Measurements from ENCODE around the gene FBRSL1.

FBRSL1 gene

DNA sequence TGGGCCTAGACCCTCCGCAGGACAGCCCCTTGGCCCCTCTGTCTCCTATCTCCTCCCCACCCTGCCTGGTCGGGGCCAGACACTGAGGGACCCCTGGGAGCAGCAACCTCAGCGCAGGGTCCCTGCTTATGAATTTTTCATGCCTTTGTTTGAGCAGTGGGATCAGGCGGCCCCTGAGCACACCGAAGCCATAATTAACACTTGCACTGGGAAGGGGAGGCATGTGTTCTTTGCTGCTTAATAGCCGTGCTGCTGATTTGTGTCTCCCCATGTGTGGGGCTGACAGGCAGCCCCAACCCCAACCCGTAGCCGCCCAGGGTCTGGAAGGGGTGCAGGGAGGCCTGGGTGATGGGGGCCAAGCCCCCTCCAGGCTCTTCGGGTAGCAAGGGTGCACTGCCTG lies 52.7 kb downstream of the FBRSL1 start:
- no peak for DNase-seq (ENCODE audit: low spot score)

- DNase-seq (ENCODE audit: low spot score): no peak
These were observed 53.5 kb downstream of the FBRSL1 start for GRCh38 chr12:132543298-132544079.

DNA sequence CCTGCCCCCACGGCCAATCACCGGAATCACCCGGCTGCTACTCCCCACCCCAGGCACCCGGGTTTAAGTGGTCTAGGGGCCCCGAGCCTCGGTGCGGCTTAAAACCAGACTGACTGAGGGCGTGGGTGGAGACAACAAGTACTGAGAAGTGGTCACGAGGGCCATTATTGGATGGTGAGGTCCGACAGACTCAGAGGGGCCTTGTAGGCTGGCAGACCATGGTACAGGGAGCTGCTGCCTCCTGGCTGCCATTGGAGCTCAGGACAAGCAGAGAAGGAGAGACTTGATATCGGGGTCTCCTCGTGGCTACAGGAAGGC lies 54.1 kb downstream of the FBRSL1 start:
- no peak for DNase-seq (ENCODE audit: low spot score)

DNA sequence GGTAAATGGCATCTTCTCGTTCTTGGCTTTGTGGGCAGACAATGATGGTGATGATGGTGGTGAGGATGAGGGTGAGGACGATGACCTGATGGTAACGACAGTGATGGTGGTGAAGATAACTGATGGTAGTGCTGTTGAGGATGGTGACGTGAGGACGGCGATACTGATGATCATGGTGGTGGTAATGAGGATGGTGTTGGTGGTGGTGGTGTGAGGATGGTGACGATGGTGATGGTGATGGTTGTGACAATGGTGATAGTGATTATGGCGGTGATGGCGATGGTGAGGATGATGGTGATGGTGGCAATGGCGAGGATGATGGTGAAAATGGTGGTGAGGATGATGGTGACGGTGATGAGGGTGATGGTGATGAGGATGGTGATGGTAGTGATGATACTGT lies 54.5 kb downstream of the FBRSL1 start:
- DNase-seq (ENCODE audit: low spot score): no peak

DNA sequence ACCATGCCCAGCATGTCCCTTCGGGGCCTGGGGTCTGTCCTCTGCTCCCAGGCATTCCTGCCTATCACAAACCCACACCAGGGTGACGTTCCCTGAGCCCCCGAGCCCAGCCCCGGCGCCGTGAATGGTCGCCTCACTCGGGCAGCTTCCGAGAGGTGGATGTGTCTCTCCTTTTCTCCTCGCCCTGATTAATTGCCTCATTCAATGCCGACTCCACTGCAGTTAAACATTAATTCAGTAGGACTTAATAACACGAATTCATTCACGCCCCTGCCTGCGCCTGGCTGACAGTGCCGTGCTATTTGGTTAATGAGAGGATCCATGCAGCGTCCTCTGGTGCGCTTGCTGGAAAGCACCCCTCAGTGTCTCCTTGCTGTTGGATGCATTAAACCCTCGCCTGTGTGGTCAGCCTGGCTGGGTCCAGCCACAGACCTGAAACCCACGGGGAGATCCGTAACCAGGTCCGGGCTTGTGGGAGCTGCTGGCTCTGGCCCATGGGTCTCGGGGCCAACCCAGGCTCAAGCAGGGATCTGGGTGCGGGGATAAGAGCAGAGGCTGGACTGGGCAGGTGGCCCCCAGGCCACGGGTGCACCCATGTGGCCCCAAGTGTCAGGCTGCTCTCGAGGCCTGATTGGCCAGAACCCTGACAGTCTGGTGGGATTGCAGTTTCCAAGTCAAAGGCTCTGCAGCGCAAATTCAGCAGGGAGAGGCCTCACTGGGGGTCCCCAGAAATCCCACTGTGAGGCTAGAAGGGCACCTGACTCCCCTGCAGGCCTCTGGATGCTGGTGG lies 55.4 kb downstream of the FBRSL1 start:
- no peak for DNase-seq (ENCODE audit: low spot score)

DNA sequence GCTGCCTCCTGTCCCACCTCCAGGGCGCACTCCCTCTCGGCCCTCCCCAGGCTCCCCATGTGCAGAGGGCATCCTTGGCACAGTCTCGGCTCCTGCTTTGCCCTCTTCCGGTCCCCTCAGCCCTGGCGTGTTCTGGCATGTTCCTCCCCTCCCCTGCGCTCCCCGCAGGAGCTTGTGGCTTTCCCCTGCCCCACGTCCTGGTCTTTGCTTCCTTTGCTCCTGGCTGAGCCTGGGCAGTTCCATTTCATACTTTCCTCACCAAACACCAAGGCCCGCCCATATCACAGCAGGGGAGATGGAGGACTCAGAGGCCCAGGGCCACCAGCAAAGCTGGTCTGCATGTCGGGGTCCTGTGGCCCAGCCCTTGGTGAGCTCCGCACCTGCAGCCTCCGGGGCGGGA lies 56.0 kb downstream of the FBRSL1 start:
- DNase-seq (ENCODE audit: low spot score): no peak

- DNase-seq (ENCODE audit: low spot score): no peak
These were observed 56.7 kb downstream of the FBRSL1 start for GRCh38 chr12:132546647-132547046.

GRCh38 chr12:132547205-132547740 lies 57.3 kb downstream of the FBRSL1 start:
- DNase-seq (ENCODE audit: low spot score): no peak

GRCh38 chr12:132548430-132549058 lies 58.6 kb downstream of the FBRSL1 start:
- DNase-seq (ENCODE audit: low spot score): no peak

GRCh38 chr12:132549059-132549458 lies 59.1 kb downstream of the FBRSL1 start:
- DNase-seq (ENCODE audit: low spot score): no peak

GRCh38 chr12:132550014-132550802 lies 60.3 kb downstream of the FBRSL1 start:
- DNase-seq (ENCODE audit: low spot score): no peak

- no peak for DNase-seq (ENCODE audit: low spot score)
These were observed 61.1 kb downstream of the FBRSL1 start for GRCh38 chr12:132550830-132551640.

DNA sequence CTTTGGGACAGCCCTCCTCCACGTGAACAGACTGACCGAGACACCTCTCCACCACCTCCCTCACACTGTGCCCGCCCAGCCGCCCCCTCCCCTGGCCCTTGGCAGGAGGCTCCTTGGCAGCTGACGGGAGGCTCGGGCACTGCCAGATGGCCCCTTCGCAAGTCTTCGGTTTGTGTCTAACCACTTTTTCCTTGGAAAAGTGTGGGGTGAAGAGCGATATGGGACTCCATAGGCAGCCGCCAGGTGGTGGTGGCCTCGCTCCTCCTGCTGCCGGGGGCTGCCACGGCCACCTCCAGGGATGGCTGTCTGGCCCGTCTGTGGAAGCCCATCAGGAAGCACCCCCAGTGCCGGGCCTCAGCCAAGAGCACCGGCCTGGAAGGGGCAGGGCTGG lies 61.7 kb downstream of the FBRSL1 start:
- no peak for DNase-seq (ENCODE audit: low spot score)

- no peak for DNase-seq (ENCODE audit: low spot score)
These were observed 65.1 kb downstream of the FBRSL1 start for GRCh38 chr12:132554845-132555630.

DNA sequence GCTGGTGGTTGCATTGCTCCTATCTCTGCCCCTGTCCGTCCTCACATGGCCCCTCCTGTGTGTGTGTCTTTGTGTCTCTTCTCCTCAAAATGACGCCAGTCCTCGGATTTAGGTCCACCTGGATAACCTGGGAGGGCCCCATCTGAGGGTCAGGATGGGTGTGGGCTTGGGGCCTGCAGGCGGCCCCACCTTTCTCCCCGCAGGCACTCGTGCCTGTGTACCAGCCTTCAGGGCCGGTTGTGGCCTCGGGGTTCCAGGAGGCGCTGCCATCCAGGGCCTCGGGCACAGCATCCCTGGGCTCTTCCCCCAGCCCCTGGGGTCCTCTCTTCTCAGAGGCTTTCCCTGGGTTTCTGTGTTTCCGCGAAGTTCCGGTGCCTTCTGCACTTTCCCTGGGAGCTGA lies 65.7 kb downstream of the FBRSL1 start:
- DNase-seq (ENCODE audit: low spot score): no peak

- no peak for DNase-seq (ENCODE audit: low spot score)
These were observed 66.3 kb downstream of the FBRSL1 start for GRCh38 chr12:132556216-132556615.

- no peak for DNase-seq (ENCODE audit: low spot score)
These were observed 66.8 kb downstream of the FBRSL1 start for GRCh38 chr12:132556801-132557200.

DNA sequence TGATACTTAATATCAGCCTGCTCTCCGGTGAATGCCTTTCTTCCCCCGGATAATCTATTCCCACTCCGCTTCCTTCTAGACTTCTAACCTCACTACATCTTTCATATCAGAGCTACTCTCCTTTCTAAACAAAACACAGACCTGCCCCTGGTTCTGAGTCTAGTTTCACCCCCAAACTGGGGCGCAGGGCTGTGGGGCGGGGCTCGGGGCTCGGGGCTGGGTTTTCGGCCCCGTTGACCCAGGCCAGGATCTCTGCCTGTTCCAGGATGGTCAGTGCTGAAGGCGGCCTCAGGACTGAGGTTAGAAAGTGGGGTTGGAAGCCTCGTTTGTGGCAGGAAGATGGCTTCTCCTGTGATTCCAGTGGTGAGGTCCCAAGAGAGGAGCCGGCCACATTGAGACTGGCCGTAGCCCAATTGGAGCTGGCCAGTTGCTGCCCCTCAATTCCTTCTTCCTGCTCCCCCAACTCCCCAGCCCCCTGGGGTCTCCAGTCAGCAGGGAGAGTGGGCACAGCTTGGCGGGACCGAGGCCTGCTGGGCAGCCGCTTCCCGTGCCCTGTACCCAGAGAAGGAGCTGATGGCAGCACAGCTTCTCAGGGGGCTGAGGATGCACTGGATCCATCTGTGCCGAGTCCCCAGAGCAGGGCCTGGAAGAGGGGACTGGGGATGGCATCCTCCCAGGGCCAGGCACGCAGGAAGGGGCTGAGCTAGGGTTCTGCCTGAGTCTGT lies 67.5 kb downstream of the FBRSL1 start:
- no peak for DNase-seq (ENCODE audit: low spot score)

DNA sequence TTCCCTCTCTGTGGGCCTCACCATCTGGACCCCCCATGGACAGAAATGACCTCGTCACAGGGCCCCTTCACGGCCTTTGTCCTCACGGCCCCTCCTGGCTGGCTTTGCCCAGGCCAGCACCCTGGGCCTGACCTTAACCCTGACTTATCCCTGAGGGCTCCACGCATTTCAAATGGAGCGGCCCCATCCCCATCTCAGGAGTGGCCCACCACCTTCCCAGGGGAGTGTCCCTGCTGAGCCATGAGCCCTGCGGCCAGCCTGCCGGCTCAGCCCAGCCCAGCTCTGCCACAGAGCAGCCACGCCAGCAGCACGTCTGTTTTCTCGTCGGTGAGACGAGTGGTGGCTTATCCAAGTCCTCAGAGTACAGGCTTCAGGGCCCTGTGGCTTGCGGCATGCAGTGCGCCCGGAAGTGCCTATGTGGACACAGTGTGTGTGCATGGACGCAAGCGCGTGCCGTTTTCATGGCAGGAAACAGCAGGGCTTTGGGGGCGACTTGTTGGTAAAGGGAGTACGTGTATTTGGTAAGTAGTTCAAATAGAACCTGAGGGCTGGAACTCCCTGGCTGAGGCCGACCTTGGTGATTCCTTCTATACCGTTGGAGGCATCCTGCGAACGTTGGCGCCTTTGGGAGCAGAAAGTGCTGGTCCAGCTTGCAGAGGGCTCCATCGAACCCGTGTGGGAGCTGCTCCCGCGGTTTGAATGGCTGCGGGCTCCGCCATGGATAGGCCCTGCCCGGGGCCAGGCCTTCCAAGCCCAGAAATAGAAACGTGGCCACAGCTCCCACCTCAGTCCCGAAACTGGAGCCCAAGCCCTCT lies 68.3 kb downstream of the FBRSL1 start:
- no peak for DNase-seq (ENCODE audit: low spot score)

All from hematopoietic multipotent progenitor cell treated with erythropoietin and hydrocortisone succinate and interleukin-3 and kit ligand, for 15 days (in vitro differentiated cells).